Upper lobe of right lung (tissue), 1 donor: ENCODE results near the gene APBA3. TPM values are rescaled to one million over a fixed set of nuclear protein-coding genes. Genes with fewer than 3 reads are reported as not detected.

ENCODE experiments used
- ATAC-seq: fragments of 200-7000 bp; cut with Tn5 transposase; one replicate; pipeline ENCODE4 v1.9.1; 2020; ENCODE audit warnings: mild to moderate bottlenecking, moderate library complexity
- DNase-seq: peaks from one replicate; pipeline ENCODE4 v3.0.0-alpha.2; 2020
- H3K27ac ChIP-seq: fragments of 200-600 bp; one replicate; pipeline ENCODE4 v1.8.0; 2022
- H3K27me3 ChIP-seq: fragments of 200-600 bp; one replicate; pipeline ENCODE4 v1.8.0; 2022; ENCODE audit warnings: mild to moderate bottlenecking
- H3K36me3 ChIP-seq: fragments of 200-600 bp; one replicate; pipeline ENCODE4 v1.8.0; 2022
- H3K4me1 ChIP-seq: fragments of 200-600 bp; one replicate; pipeline ENCODE4 v1.8.0; 2022
- H3K4me3 ChIP-seq: fragments of 200-600 bp; one replicate; pipeline ENCODE4 v1.8.0; 2022; ENCODE audit warnings: mild to moderate bottlenecking
- H3K9me3 ChIP-seq: fragments of 200-600 bp; one replicate; pipeline ENCODE4 v1.8.0; 2022
- CTCF ChIP-seq: fragments of 200-600 bp; IDR thresholded peaks from one replicate; pipeline ENCODE4 v1.8.0; 2022; ENCODE audit warnings: antibody characterized with exemption
- intact Hi-C: fragments of 100-400 bp; cut with DNase I; formaldehyde crosslinking; loops from one replicate; pipeline ENCODE4 v1.11.0; 2022
- total RNA-seq: library from RNA; stranded (reverse); fragmentation: NEBNext Ultra II Directional; extraction: Animal tissue kit (Norgen Biotek cat#: 25700); gene quantifications from one replicate; pipeline ENCODE4 v1.2.1, GENCODE V29; 2021
- donor health status: DM: no; HTN: yes; CAD: no; lungs with severe emphysema.

APBA3 gene
- total RNA-seq, 1 donor from 2014 or later, result 21.9 TPM

GRCh38 chr19:3721887-3722442 is 39.5 kb downstream of the APBA3 start:
- Histone ChIP-seq H3K27ac (no peak overlapping the region), H3K4me1 (peaks cover 23% of the 10 kb centered on the region), H3K36me3 (no peaks in the 10 kb centered on the region), H3K27me3 (peaks cover 27% of the 10 kb centered on the region), H3K4me3 (peak overlapping the region; percentile 40), H3K9me3 (no peaks in the 10 kb centered on the region)
- DNase-seq, result no peak
- no peak for TF ChIP-seq CTCF
- intact Hi-C loops, result no loop called here
- no peak for ATAC-seq

GRCh38 chr19:3721131-3721886 is 40.2 kb downstream of the APBA3 start:
- Histone ChIP-seq H3K4me3 (peak overlapping the region; percentile 40), H3K27me3 (peaks cover 27% of the 10 kb centered on the region), H3K36me3 (no peaks in the 10 kb centered on the region), H3K27ac (no peak overlapping the region), H3K4me1 (peaks cover 23% of the 10 kb centered on the region), H3K9me3 (no peaks in the 10 kb centered on the region)
- TF ChIP-seq CTCF, result no peak
- peak; percentile 95 for DNase-seq
- ATAC-seq, result peak; percentile 94
- intact Hi-C loops, result no loop called here

- no peak for DNase-seq
- ATAC-seq, result no peak
- Histone ChIP-seq H3K4me1 (peaks cover 23% of the 10 kb centered on the region), H3K4me3 (no peak overlapping the region), H3K27ac (no peak overlapping the region), H3K9me3 (no peaks in the 10 kb centered on the region), H3K36me3 (no peaks in the 10 kb centered on the region), H3K27me3 (peaks cover 27% of the 10 kb centered on the region)
- no peak for TF ChIP-seq CTCF
- intact Hi-C loops, result no loop called here
Observed at GRCh38 chr19:3720349-3720917, 41.1 kb downstream of the APBA3 start.

- Histone ChIP-seq H3K4me3 (no peak overlapping the region), H3K36me3 (no peaks in the 10 kb centered on the region), H3K9me3 (no peaks in the 10 kb centered on the region), H3K27ac (no peak overlapping the region), H3K27me3 (peaks cover 27% of the 10 kb centered on the region), H3K4me1 (peaks cover 23% of the 10 kb centered on the region)
- intact Hi-C loops, result no loop called here
- DNase-seq (no peak), ATAC-seq (no peak)
- no peak for TF ChIP-seq CTCF
Observed at GRCh38 chr19:3719868-3720267, 41.6 kb downstream of the APBA3 start.

GRCh38 chr19:3716147-3716668 is 45.3 kb downstream of the APBA3 start:
- no peak for TF ChIP-seq CTCF
- no peak for DNase-seq
- ATAC-seq, result no peak
- Histone ChIP-seq H3K4me3 (no peak overlapping the region), H3K27ac (no peak overlapping the region), H3K9me3 (no peaks in the 10 kb centered on the region), H3K4me1 (peaks cover 18% of the 10 kb centered on the region), H3K27me3 (peaks cover 15% of the 10 kb centered on the region), H3K36me3 (no peaks in the 10 kb centered on the region)
- intact Hi-C loops, result no loop called here
